ENCODE measurements around the gene CACNA1C. TPM values are rescaled to one million over a fixed set of nuclear protein-coding genes. Genes with fewer than 3 reads are reported as not detected.

The CACNA1C gene
- total and polyA plus RNA-seq, 5 donors from 2014 or later: 0.02 to 0.14 (median 0.10) TPM

- H3K4me1 Mint-ChIP-seq: peaks cover 0 to 31% (median 3%) of the 10 kb centered on the region in 4 donors
- ATAC-seq (ENCODE audit: low read depth in 2 of 2) (no peak), DNase-seq (no peak)
- H3K27ac Mint-ChIP-seq: peak overlapping the region in 1 of 3 donors; percentile 59
- Histone ChIP-seq H3K9me3 (ENCODE audit: control insufficient read depth in 2 of 2, low read length in 2 of 2) (no peaks in the 10 kb centered on the region), H3K27me3 (ENCODE audit: control insufficient read depth, insufficient read depth, low read length) (no peaks in the 10 kb centered on the region), H3K36me3 (ENCODE audit: control insufficient read depth, insufficient read depth, low read length) (no peaks in the 10 kb centered on the region), H3K27ac (ENCODE audit: insufficient read depth, low read length, poor library complexity, severe bottlenecking) (no peak overlapping the region), H3K4me3 (ENCODE audit: low read depth, low read length) (no peak overlapping the region), H3K4me1 (ENCODE audit: control insufficient read depth, insufficient read depth, low read length, poor library complexity, severe bottlenecking) (peaks cover 3% of the 10 kb centered on the region)
- peak overlapping the region in 1 of 4 donors; percentile 64 for H3K4me3 Mint-ChIP-seq
- H3K36me3 Mint-ChIP-seq: no peaks in the 10 kb centered on the region
- peaks cover 20% of the 10 kb centered on the region for H3K27me3 Mint-ChIP-seq
- no peaks in the 10 kb centered on the region for H3K9me3 Mint-ChIP-seq
Measured at GRCh38 chr12:2363836-2364609, 311.2 kb downstream of the CACNA1C start.

GRCh38 chr12:2364631-2365051 lies 311.9 kb downstream of the CACNA1C start:
- Mint-ChIP-seq H3K4me1 (peaks cover 0 to 28% (median 1%) of the 10 kb centered on the region in 4 donors), H3K4me3 (peak overlapping the region in 1 of 4 donors; percentile 48), H3K36me3 (no peaks in the 10 kb centered on the region), H3K27ac (peak overlapping the region in 1 of 3 donors; percentile 53), H3K9me3 (no peaks in the 10 kb centered on the region), H3K27me3 (peaks cover 16% of the 10 kb centered on the region)
- H3K4me3 ChIP-seq (ENCODE audit: low read depth, low read length): no peak overlapping the region
- no peak for ATAC-seq (ENCODE audit: low read depth in 2 of 2)
- H3K36me3 ChIP-seq (ENCODE audit: control insufficient read depth, insufficient read depth, low read length): no peaks in the 10 kb centered on the region
- H3K27me3 ChIP-seq (ENCODE audit: control insufficient read depth, insufficient read depth, low read length): no peaks in the 10 kb centered on the region
- no peak for DNase-seq
- no peaks in the 10 kb centered on the region for H3K9me3 ChIP-seq (ENCODE audit: control insufficient read depth in 2 of 2, low read length in 2 of 2)
- peaks cover 3% of the 10 kb centered on the region for H3K4me1 ChIP-seq (ENCODE audit: control insufficient read depth, insufficient read depth, low read length, poor library complexity, severe bottlenecking)
- no peak overlapping the region for H3K27ac ChIP-seq (ENCODE audit: insufficient read depth, low read length, poor library complexity, severe bottlenecking)

- no peaks in the 10 kb centered on the region for H3K9me3 ChIP-seq (ENCODE audit: control insufficient read depth in 2 of 2, low read length in 2 of 2)
- H3K4me1 ChIP-seq (ENCODE audit: control insufficient read depth, insufficient read depth, low read length, poor library complexity, severe bottlenecking): peaks cover 3% of the 10 kb centered on the region
- no peak overlapping the region for H3K4me3 Mint-ChIP-seq
- ATAC-seq (ENCODE audit: low read depth in 2 of 2) (no peak), DNase-seq (no peak)
- H3K27ac ChIP-seq (ENCODE audit: insufficient read depth, low read length, poor library complexity, severe bottlenecking): no peak overlapping the region
- peaks cover 0 to 28% (median 1%) of the 10 kb centered on the region in 4 donors for H3K4me1 Mint-ChIP-seq
- peaks cover 16% of the 10 kb centered on the region for H3K27me3 Mint-ChIP-seq
- no peaks in the 10 kb centered on the region for H3K36me3 ChIP-seq (ENCODE audit: control insufficient read depth, insufficient read depth, low read length)
- no peaks in the 10 kb centered on the region for H3K9me3 Mint-ChIP-seq
- H3K4me3 ChIP-seq (ENCODE audit: low read depth, low read length): no peak overlapping the region
- no peak overlapping the region for H3K27ac Mint-ChIP-seq
- no peaks in the 10 kb centered on the region for H3K27me3 ChIP-seq (ENCODE audit: control insufficient read depth, insufficient read depth, low read length)
- H3K36me3 Mint-ChIP-seq: no peaks in the 10 kb centered on the region
Measured at GRCh38 chr12:2366711-2367110, 313.9 kb downstream of the CACNA1C start.

- no peak overlapping the region for H3K27ac ChIP-seq (ENCODE audit: insufficient read depth, low read length, poor library complexity, severe bottlenecking)
- no peaks in the 10 kb centered on the region for H3K9me3 Mint-ChIP-seq
- DNase-seq: no peak
- no peaks in the 10 kb centered on the region for H3K36me3 ChIP-seq (ENCODE audit: control insufficient read depth, insufficient read depth, low read length)
- no peaks in the 10 kb centered on the region for H3K36me3 Mint-ChIP-seq
- no peak overlapping the region for H3K4me3 ChIP-seq (ENCODE audit: low read depth, low read length)
- H3K4me1 ChIP-seq (ENCODE audit: control insufficient read depth, insufficient read depth, low read length, poor library complexity, severe bottlenecking): no peaks in the 10 kb centered on the region
- H3K4me3 Mint-ChIP-seq: no peak overlapping the region
- no peak for ATAC-seq (ENCODE audit: low read depth in 2 of 2)
- no peaks in the 10 kb centered on the region for H3K9me3 ChIP-seq (ENCODE audit: control insufficient read depth in 2 of 2, low read length in 2 of 2)
- H3K27ac Mint-ChIP-seq: no peak overlapping the region
- H3K4me1 Mint-ChIP-seq: no peaks in the 10 kb centered on the region
- H3K27me3 Mint-ChIP-seq: peaks cover 8% of the 10 kb centered on the region
- H3K27me3 ChIP-seq (ENCODE audit: control insufficient read depth, insufficient read depth, low read length): no peaks in the 10 kb centered on the region
Measured at GRCh38 chr12:2372178-2372577, 319.4 kb downstream of the CACNA1C start.

GRCh38 chr12:2372735-2373134 lies 319.9 kb downstream of the CACNA1C start:
- H3K4me1 Mint-ChIP-seq: no peaks in the 10 kb centered on the region
- Histone ChIP-seq H3K36me3 (ENCODE audit: control insufficient read depth, insufficient read depth, low read length) (no peaks in the 10 kb centered on the region), H3K9me3 (ENCODE audit: control insufficient read depth in 2 of 2, low read length in 2 of 2) (no peaks in the 10 kb centered on the region), H3K27ac (ENCODE audit: insufficient read depth, low read length, poor library complexity, severe bottlenecking) (no peak overlapping the region), H3K27me3 (ENCODE audit: control insufficient read depth, insufficient read depth, low read length) (no peaks in the 10 kb centered on the region), H3K4me3 (ENCODE audit: low read depth, low read length) (no peak overlapping the region), H3K4me1 (ENCODE audit: control insufficient read depth, insufficient read depth, low read length, poor library complexity, severe bottlenecking) (no peaks in the 10 kb centered on the region)
- no peak overlapping the region for H3K27ac Mint-ChIP-seq
- peaks cover 8% of the 10 kb centered on the region for H3K27me3 Mint-ChIP-seq
- H3K4me3 Mint-ChIP-seq: no peak overlapping the region
- no peak for ATAC-seq (ENCODE audit: low read depth in 2 of 2)
- no peaks in the 10 kb centered on the region for H3K9me3 Mint-ChIP-seq
- DNase-seq: no peak
- no peaks in the 10 kb centered on the region for H3K36me3 Mint-ChIP-seq

- Histone ChIP-seq H3K27me3 (ENCODE audit: control insufficient read depth, insufficient read depth, low read length) (no peaks in the 10 kb centered on the region), H3K4me1 (ENCODE audit: control insufficient read depth, insufficient read depth, low read length, poor library complexity, severe bottlenecking) (no peaks in the 10 kb centered on the region), H3K36me3 (ENCODE audit: control insufficient read depth, insufficient read depth, low read length) (no peaks in the 10 kb centered on the region), H3K9me3 (ENCODE audit: control insufficient read depth in 2 of 2, low read length in 2 of 2) (no peaks in the 10 kb centered on the region), H3K4me3 (ENCODE audit: low read depth, low read length) (no peak overlapping the region), H3K27ac (ENCODE audit: insufficient read depth, low read length, poor library complexity, severe bottlenecking) (no peak overlapping the region)
- no peak overlapping the region for H3K27ac Mint-ChIP-seq
- no peaks in the 10 kb centered on the region for H3K36me3 Mint-ChIP-seq
- H3K4me1 Mint-ChIP-seq: no peaks in the 10 kb centered on the region
- H3K9me3 Mint-ChIP-seq: no peaks in the 10 kb centered on the region
- H3K4me3 Mint-ChIP-seq: no peak overlapping the region
- peaks cover 8% of the 10 kb centered on the region for H3K27me3 Mint-ChIP-seq
- no peak for ATAC-seq (ENCODE audit: low read depth in 2 of 2)
- no peak for DNase-seq
Measured at GRCh38 chr12:2373307-2373706, 320.5 kb downstream of the CACNA1C start.

GRCh38 chr12:2374092-2374906 lies 321.5 kb downstream of the CACNA1C start:
- Histone ChIP-seq H3K27ac (ENCODE audit: insufficient read depth, low read length, poor library complexity, severe bottlenecking) (no peak overlapping the region), H3K36me3 (ENCODE audit: control insufficient read depth, insufficient read depth, low read length) (no peaks in the 10 kb centered on the region), H3K9me3 (ENCODE audit: control insufficient read depth in 2 of 2, low read length in 2 of 2) (no peaks in the 10 kb centered on the region), H3K27me3 (ENCODE audit: control insufficient read depth, insufficient read depth, low read length) (no peaks in the 10 kb centered on the region), H3K4me3 (ENCODE audit: low read depth, low read length) (no peak overlapping the region), H3K4me1 (ENCODE audit: control insufficient read depth, insufficient read depth, low read length, poor library complexity, severe bottlenecking) (no peaks in the 10 kb centered on the region)
- Mint-ChIP-seq H3K9me3 (no peaks in the 10 kb centered on the region), H3K4me1 (no peaks in the 10 kb centered on the region), H3K27me3 (peaks cover 8% of the 10 kb centered on the region), H3K27ac (no peak overlapping the region), H3K4me3 (no peak overlapping the region), H3K36me3 (no peaks in the 10 kb centered on the region)
- no peak for DNase-seq
- ATAC-seq (ENCODE audit: low read depth in 2 of 2): no peak
